Measurements from ENCODE around the gene C16orf89. TPM values are rescaled to one million over a fixed set of nuclear protein-coding genes. Genes with fewer than 3 reads are reported as not detected.
"Not testable (repeated sequence)": the region's sequence is repeated elsewhere in the genome, so short reads cannot be mapped to it uniquely, and the experiment has no call there.

C16orf89 gene
- total RNA-seq, 2 donors from 2014 or later = 2.6 to 17.1 TPM

DNA sequence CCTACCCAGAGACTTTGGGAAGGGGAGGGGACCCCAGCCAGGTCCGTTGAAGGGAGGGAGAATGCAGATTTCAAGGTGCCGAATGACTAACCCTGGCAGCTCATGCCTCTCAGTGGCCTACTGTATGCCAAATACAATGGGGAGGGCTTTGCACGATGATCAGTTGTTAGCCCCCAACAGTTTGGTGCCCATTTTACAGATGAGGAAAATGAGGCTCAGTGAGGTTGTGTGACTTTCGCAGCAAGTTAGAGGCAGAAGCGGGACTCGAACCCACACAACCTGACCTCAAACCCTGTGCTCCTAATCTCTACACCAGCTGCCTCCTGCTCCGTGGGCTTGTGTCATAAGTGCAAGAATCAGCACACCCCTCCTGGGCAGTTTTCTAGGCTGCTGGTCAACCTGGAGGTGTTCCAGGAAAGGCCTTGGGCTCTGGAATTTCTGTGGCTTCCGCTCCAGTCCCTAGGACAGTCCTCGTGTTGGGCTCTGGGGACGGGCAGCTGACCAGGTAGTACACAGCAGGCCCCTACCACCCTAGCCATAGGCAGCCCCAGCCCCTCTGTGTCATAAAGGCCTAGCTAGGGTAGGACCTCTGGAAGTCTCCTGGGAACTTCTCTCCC is 20.1 kb downstream of the C16orf89 start:
- H3K4me3 ChIP-seq = no peak overlapping the region
- H3K9me3 ChIP-seq = no peaks in the 10 kb centered on the region
- no peak for DNase-seq
- no peak overlapping the region for H3K27ac ChIP-seq
- H3K27me3 ChIP-seq = no peaks in the 10 kb centered on the region
- TF ChIP-seq POLR2A (IDR thresholded peaks at IDR 0.05) (no peak), CTCF (IDR thresholded peaks at IDR 0.05) (no peak)
- WGBS, 2 donors = 81 to 83% methylated on average over 2 to 10 of the region's 10 CpGs
- no peaks in the 10 kb centered on the region for H3K4me1 ChIP-seq
- H3K36me3 ChIP-seq (replicated peaks in 1 of 2; ENCODE audit: insufficient read depth in 1 of 2, low read depth in 2 of 2) = no peaks in the 10 kb centered on the region
- no peak for ATAC-seq
- intact Hi-C loops (cut with DNase I) = no loop called here

GRCh38 chr16:5044581-5044980 is 21.2 kb downstream of the C16orf89 start:
- intact Hi-C loops (cut with DNase I); H3K27me3 ChIP-seq; H3K4me1 ChIP-seq; H3K36me3 ChIP-seq (replicated peaks in 1 of 2; ENCODE audit: insufficient read depth in 1 of 2, low read depth in 2 of 2); ATAC-seq; H3K4me3 ChIP-seq; H3K9me3 ChIP-seq; H3K27ac ChIP-seq; DNase-seq: not testable (repeated sequence)
- WGBS, 2 donors = 90 to 97% methylated on average over 11 of the region's 11 CpGs

DNA sequence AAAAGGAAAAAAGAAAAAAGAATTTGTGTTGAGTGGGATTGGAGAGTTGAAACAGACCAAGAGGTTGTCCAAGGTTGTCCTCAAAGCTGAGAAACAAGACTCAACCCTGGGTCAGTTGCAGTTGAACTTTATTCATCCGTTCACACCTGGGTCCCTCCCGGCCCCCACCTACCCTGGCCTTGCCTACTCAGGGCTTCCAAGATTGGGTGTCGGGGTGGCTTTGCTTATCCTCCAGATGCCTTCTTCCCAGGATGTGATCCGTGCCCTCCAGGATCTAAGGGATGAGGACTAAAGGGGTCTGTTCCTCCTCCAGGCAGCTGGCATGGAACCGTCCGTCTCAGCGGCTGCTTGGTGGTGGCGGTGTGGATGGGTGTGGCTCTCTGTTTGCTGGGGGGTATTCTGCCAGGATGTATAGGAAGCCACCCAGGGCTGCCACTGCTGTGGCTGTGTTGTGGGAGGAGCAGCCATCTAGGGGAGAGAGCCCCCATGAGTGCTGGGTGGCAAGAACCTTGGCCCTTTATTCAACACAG is 21.7 kb downstream of the C16orf89 start:
- Histone ChIP-seq H3K27me3 (no peaks in the 10 kb centered on the region), H3K36me3 (replicated peaks in 1 of 2; ENCODE audit: insufficient read depth in 1 of 2, low read depth in 2 of 2) (no peaks in the 10 kb centered on the region), H3K4me3 (no peak overlapping the region), H3K9me3 (no peaks in the 10 kb centered on the region), H3K4me1 (no peaks in the 10 kb centered on the region), H3K27ac (no peak overlapping the region)
- WGBS, 2 donors = 79 to 86% methylated on average over 5 to 8 of the region's 8 CpGs
- TF ChIP-seq CTCF (IDR thresholded peaks at IDR 0.05) = no peak
- TF ChIP-seq POLR2A (IDR thresholded peaks at IDR 0.05) = no peak
- DNase-seq (no peak), ATAC-seq (no peak)
- intact Hi-C loops (cut with DNase I) = no loop called here

GRCh38 chr16:5042574-5043171 is 23.1 kb downstream of the C16orf89 start:
- H3K27ac ChIP-seq = no peak overlapping the region
- TF ChIP-seq CTCF (IDR thresholded peaks at IDR 0.05) (no peak), POLR2A (IDR thresholded peaks at IDR 0.05) (no peak)
- H3K36me3 ChIP-seq (replicated peaks in 1 of 2; ENCODE audit: insufficient read depth in 1 of 2, low read depth in 2 of 2) = no peaks in the 10 kb centered on the region
- no peak overlapping the region for H3K4me3 ChIP-seq
- intact Hi-C loops (cut with DNase I) = no loop called here
- ATAC-seq (no peak), DNase-seq (no peak)
- H3K4me1 ChIP-seq = no peaks in the 10 kb centered on the region
- WGBS, 2 donors = 63 to 69% methylated on average over 11 to 14 of the region's 14 CpGs
- H3K9me3 ChIP-seq = no peaks in the 10 kb centered on the region
- no peaks in the 10 kb centered on the region for H3K27me3 ChIP-seq

DNA sequence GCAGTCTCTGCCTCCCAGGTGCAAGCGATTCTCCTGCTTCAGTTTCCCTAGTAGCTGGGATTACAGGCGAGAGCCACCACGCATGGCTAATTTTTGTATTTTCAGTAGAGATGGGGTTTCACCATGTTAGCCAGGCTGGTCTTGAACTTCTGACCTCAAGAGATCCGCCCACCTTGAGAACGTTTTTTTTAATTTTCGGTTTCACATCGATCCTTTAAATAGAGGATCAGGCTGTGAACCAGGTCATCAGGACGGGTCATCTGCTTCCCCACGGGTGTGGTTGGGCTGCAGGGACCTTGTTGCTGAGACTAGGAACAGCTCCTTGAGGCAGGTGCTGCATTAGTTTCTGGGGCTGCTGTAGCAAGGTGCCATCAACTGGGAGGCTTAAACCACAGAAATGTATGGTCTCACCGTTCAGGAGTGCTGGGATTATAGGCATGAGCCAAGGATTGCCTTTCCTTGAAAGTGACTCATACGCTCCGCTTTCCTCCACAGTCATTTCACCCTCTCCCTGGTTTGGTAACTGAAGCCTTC is 24.1 kb downstream of the C16orf89 start:
- no peak for TF ChIP-seq POLR2A (IDR thresholded peaks at IDR 0.05)
- TF ChIP-seq CTCF (IDR thresholded peaks at IDR 0.05) = no peak
- Histone ChIP-seq H3K4me1 (peaks cover 6% of the 10 kb centered on the region), H3K27me3 (no peaks in the 10 kb centered on the region), H3K36me3 (replicated peaks in 1 of 2; ENCODE audit: insufficient read depth in 1 of 2, low read depth in 2 of 2) (no peaks in the 10 kb centered on the region), H3K4me3 (no peak overlapping the region), H3K9me3 (no peaks in the 10 kb centered on the region), H3K27ac (no peak overlapping the region)
- 72 to 75% methylated on average over 12 of the region's 12 CpGs for WGBS, 2 donors
- DNase-seq = no peak
- intact Hi-C loops (cut with DNase I) = no loop called here
- ATAC-seq = no peak

All from body of pancreas (tissue), 4 donors.